Activated naive CD4-positive, alpha-beta T cell treated with anti-CD3 and anti-CD28 coated beads for 36 hours (primary cell): ENCODE results near the gene ZFYVE9. TPM values are rescaled to one million over a fixed set of nuclear protein-coding genes. Genes with fewer than 3 reads are reported as not detected.
"Not testable (repeated sequence)": the region's sequence is repeated elsewhere in the genome, so short reads cannot be mapped to it uniquely, and the experiment has no call there.

Experiments
- CTCF ChIA-PET: fragments of 350-600 bp; sonication (Branson Sonifier 250); formaldehyde crosslinking; loops from one replicate; lab custom pipeline; 2021; ENCODE audit warnings: antibody characterized with exemption; lab: Charles Lee
- DNase-seq: peaks from one replicate; pipeline ENCODE4 v3.0.0-alpha.2; 2020
- H3K27ac Mint-ChIP-seq: one replicate; pipeline ENCODE4 v1.8.0; 2021; ENCODE audit warnings: mild to moderate bottlenecking, mixed read lengths
- H3K27me3 Mint-ChIP-seq: one replicate; pipeline ENCODE4 v1.8.0; 2021; ENCODE audit warnings: low read depth, mixed read lengths
- H3K36me3 Mint-ChIP-seq: one replicate; pipeline ENCODE4 v1.8.0; 2021; ENCODE audit warnings: low read depth, mixed read lengths
- H3K4me1 Mint-ChIP-seq: one replicate; pipeline ENCODE4 v1.8.0; 2021; ENCODE audit warnings: low read depth, mixed read lengths
- H3K4me3 Mint-ChIP-seq: one replicate; pipeline ENCODE4 v1.8.0; 2021; ENCODE audit warnings: mild to moderate bottlenecking, moderate library complexity, mixed read lengths
- H3K9me3 Mint-ChIP-seq: one replicate; pipeline ENCODE4 v1.8.0; 2021; ENCODE audit warnings: mixed read lengths
- intact Hi-C: fragments of 100-400 bp; cut with micrococcal nuclease; formaldehyde crosslinking; loops from one replicate; pipeline ENCODE4 v1.15.1; 2023
- total RNA-seq, 2 experiments: library from RNA; stranded (reverse); gene quantifications; one replicate each; pipeline ENCODE4 v1.2.3, GENCODE V29; 2021

Gene ZFYVE9, protein sequence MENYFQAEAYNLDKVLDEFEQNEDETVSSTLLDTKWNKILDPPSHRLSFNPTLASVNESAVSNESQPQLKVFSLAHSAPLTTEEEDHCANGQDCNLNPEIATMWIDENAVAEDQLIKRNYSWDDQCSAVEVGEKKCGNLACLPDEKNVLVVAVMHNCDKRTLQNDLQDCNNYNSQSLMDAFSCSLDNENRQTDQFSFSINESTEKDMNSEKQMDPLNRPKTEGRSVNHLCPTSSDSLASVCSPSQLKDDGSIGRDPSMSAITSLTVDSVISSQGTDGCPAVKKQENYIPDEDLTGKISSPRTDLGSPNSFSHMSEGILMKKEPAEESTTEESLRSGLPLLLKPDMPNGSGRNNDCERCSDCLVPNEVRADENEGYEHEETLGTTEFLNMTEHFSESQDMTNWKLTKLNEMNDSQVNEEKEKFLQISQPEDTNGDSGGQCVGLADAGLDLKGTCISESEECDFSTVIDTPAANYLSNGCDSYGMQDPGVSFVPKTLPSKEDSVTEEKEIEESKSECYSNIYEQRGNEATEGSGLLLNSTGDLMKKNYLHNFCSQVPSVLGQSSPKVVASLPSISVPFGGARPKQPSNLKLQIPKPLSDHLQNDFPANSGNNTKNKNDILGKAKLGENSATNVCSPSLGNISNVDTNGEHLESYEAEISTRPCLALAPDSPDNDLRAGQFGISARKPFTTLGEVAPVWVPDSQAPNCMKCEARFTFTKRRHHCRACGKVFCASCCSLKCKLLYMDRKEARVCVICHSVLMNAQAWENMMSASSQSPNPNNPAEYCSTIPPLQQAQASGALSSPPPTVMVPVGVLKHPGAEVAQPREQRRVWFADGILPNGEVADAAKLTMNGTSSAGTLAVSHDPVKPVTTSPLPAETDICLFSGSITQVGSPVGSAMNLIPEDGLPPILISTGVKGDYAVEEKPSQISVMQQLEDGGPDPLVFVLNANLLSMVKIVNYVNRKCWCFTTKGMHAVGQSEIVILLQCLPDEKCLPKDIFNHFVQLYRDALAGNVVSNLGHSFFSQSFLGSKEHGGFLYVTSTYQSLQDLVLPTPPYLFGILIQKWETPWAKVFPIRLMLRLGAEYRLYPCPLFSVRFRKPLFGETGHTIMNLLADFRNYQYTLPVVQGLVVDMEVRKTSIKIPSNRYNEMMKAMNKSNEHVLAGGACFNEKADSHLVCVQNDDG (N-terminal part only)
- 1 to 10 TPM; 3.0 to 3.5 TPM for total RNA-seq

DNA sequence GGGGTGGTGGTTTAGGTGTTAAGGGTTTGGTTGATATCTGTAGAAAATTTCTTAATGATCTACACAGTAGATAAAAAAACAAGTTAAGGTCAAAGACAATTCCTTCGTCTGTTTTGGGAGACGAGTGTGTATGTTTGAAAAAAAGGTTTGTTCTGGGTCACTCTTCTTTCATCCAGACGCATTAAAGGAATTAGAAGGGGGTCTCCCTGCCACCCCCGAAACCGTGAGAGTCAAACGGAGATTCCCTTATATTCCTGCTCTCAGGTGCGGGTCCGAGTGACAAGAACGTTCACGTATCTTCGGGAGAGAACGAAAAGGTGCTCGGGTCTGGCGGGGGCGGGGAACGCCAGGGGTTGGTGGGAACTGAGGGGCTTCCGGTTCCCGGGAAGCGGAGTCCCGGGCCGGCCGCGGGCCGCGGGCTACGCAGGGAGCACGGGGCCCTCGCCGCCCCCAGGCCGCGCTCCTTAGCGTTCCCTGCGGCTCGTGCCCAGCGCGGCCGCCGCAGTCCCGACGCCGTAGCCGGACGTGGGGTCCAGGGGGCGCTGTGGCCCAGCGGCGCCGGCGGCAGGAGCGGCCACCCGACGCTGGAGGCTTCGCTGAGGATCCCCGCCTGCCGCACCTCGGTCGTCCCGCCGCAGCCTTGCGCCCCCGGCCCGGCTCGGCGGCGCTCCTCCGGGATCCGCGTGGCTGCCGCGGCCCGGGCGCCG is at the start of gene ZFYVE9:
TSS of gene ZFYVE9 (plus strand) at position 577 of the 707 bp plus-strand sequence. CDS start 91,118 bp downstream, outside the sequence.
- H3K9me3 Mint-ChIP-seq = peaks cover 3% of the 10 kb centered on the region
- DNase-seq = peak; percentile 66
- H3K27ac Mint-ChIP-seq = peak within 1 kb of the TSS; percentile 68
- peaks cover 2% of the 10 kb centered on the region for H3K36me3 Mint-ChIP-seq
- H3K27me3 Mint-ChIP-seq = no peaks in the 10 kb centered on the region
- H3K4me3 Mint-ChIP-seq = peak within 1 kb of the TSS; percentile 84
- CTCF ChIA-PET = interaction anchor here (0.6 to 1.5 kb wide), 4 partner anchors 100 to 1186 kb away, joined by 3 to 4 read pairs (median 3); no protein-coding TSS in a partner anchor
- peaks cover 40% of the 10 kb centered on the region for H3K4me1 Mint-ChIP-seq
- intact Hi-C loops = loop anchor here (1.0 to 5.0 kb wide), 7 partner anchors 85 to 545 kb away; partner anchors contain the start of genes BTF3L4, CC2D1B, KTI12 and NRDC

DNA sequence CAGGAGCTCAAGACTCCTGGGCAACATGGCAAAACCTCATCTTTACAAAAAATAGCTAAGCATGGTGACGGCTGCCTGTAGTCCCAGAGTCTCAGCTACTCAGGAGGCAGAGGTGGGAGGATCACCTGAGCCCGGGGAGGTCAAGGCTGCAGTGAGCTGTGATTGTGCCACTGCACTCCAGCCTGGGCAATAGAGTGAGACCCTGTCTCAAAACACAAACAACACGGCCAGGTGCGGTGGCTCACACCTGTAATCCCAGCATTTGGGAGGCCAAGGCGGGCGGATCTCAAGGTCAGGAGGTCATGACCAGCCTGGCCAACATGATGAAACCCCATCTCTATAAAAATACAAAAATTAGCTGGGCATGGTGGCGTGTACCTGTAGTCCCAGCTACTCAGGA is 47.6 kb upstream of the ZFYVE9 start:
- peaks cover 16% of the 10 kb centered on the region for H3K36me3 Mint-ChIP-seq
- H3K27ac Mint-ChIP-seq, H3K4me3 Mint-ChIP-seq, intact Hi-C loops, H3K9me3 Mint-ChIP-seq, DNase-seq, H3K27me3 Mint-ChIP-seq, H3K4me1 Mint-ChIP-seq: not testable (repeated sequence)
- CTCF ChIA-PET = interaction anchor here (1.2 kb wide), 1 partner anchor 33 kb away, joined by 3 read pairs; no protein-coding TSS in a partner anchor

DNA sequence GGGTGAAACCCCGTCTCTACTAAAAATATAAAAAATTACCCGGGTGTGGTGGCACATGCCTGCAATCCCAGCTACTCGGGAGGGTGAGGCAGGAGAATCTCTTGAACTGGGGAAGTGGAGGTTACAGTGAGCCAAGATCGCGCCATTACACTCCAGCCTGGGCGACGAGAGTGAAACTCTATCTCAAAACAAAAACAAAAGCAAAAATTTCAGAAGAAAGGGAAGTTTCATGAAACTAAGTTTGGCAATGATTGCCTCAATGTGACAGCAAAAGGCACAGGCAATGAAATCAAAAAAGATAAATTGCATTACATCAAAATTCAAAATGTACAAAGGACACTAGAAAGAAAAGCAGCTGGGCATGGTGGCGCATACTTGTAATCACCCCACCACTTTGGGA is 45.7 kb upstream of the ZFYVE9 start:
- CTCF ChIA-PET = no interaction called here
- intact Hi-C loops = no loop called here
- Mint-ChIP-seq H3K27me3 (peaks cover 2% of the 10 kb centered on the region), H3K9me3 (no peaks in the 10 kb centered on the region), H3K4me1 (no peaks in the 10 kb centered on the region), H3K4me3 (no peak overlapping the region), H3K27ac (no peak overlapping the region), H3K36me3 (peaks cover 5% of the 10 kb centered on the region)
- DNase-seq = no peak

- intact Hi-C loops = no loop called here
- H3K4me3 Mint-ChIP-seq = no peak overlapping the region
- H3K4me1 Mint-ChIP-seq = peaks cover 6% of the 10 kb centered on the region
- H3K9me3 Mint-ChIP-seq = no peaks in the 10 kb centered on the region
- peaks cover 3% of the 10 kb centered on the region for H3K27me3 Mint-ChIP-seq
- no peak overlapping the region for H3K27ac Mint-ChIP-seq
- H3K36me3 Mint-ChIP-seq = peaks cover 2% of the 10 kb centered on the region
- CTCF ChIA-PET = no interaction called here
- DNase-seq = no peak
These were observed 43.6 kb upstream of the ZFYVE9 start for GRCh38 chr1:52098139-52098871.

GRCh38 chr1:52102336-52103013 is 39.4 kb upstream of the ZFYVE9 start:
- Mint-ChIP-seq H3K9me3 (no peaks in the 10 kb centered on the region), H3K4me1 (peaks cover 6% of the 10 kb centered on the region), H3K36me3 (no peaks in the 10 kb centered on the region), H3K27ac (no peak overlapping the region), H3K27me3 (peaks cover 3% of the 10 kb centered on the region), H3K4me3 (no peak overlapping the region)
- peak; percentile 18 for DNase-seq
- CTCF ChIA-PET = no interaction called here
- intact Hi-C loops = no loop called here

DNA sequence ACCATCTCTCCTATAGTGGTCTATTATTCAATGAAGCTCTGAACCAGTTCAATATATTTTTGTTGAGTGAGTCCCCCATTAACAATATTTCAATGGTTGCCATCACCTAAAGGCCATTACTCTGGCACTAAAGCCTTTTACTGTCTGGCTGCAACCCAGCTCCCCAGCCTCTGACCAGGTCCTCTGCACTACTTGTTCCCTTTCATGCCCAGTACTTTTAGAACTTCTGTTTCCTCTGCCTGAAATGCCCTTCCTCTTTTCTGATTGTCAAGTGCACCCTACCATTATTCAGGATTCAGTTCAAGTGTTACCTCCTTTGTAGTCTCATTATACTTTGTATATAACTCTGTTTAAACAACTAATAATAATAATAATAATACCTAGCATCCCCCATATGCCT is 30.4 kb upstream of the ZFYVE9 start:
- intact Hi-C loops = no loop called here
- no peaks in the 10 kb centered on the region for H3K4me1 Mint-ChIP-seq
- H3K27ac Mint-ChIP-seq = no peak overlapping the region
- H3K27me3 Mint-ChIP-seq = no peaks in the 10 kb centered on the region
- no peaks in the 10 kb centered on the region for H3K36me3 Mint-ChIP-seq
- DNase-seq = no peak
- H3K9me3 Mint-ChIP-seq = no peaks in the 10 kb centered on the region
- H3K4me3 Mint-ChIP-seq = no peak overlapping the region
- CTCF ChIA-PET = interaction anchor here (0.6 to 1.0 kb wide), 2 partner anchors 16 to 58 kb away, joined by 3 read pairs; no protein-coding TSS in a partner anchor

GRCh38 chr1:52112489-52112888 is 29.4 kb upstream of the ZFYVE9 start:
- Mint-ChIP-seq H3K27me3 (no peaks in the 10 kb centered on the region), H3K4me3 (no peak overlapping the region), H3K4me1 (no peaks in the 10 kb centered on the region), H3K36me3 (no peaks in the 10 kb centered on the region), H3K27ac (no peak overlapping the region), H3K9me3 (no peaks in the 10 kb centered on the region)
- CTCF ChIA-PET = interaction anchor here (1.3 kb wide), 1 partner anchor 14 kb away, joined by 4 read pairs; no protein-coding TSS in a partner anchor
- intact Hi-C loops = no loop called here
- no peak for DNase-seq

DNA sequence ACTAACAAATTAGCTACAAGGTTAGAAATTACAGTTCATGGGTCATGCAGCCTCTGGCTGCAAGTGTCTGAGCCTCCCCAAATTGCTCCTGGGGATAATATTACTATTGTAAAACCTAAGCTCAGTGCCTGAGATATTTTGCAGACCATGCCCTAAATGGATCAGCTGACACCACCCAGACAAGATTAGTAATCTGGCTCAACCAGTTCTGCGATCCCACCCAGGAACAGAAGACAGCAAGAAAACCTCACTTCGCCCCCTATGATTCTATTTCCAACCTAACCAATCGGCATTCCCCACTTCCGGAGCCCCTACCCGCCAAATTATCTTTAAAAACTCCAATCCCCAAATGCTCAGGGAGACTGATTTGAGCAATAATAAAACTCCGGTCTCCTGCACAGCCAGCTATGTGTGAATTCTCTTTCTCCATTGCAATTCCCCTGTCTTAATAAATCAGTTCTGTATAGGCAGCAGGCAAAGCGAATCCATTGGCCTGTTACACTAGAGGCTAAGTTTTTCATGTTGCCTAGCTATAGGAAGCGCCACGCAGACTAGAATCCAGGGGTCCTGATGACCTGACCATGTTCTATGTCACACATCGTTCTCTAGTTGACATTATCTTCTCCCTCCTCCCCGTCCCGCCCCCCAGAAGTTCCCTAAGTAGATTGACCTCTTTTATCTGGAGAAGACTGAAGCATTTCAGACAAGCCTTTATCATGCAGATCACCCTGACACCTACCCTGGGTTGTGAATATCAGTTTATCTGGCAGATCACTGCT is 22.4 kb upstream of the ZFYVE9 start:
- CTCF ChIA-PET = no interaction called here
- no peak overlapping the region for H3K27ac Mint-ChIP-seq
- DNase-seq = no peak
- no peaks in the 10 kb centered on the region for H3K27me3 Mint-ChIP-seq
- intact Hi-C loops = no loop called here
- no peaks in the 10 kb centered on the region for H3K4me1 Mint-ChIP-seq
- no peaks in the 10 kb centered on the region for H3K9me3 Mint-ChIP-seq
- H3K4me3 Mint-ChIP-seq = no peak overlapping the region
- H3K36me3 Mint-ChIP-seq = no peaks in the 10 kb centered on the region

GRCh38 chr1:52122384-52122783 is 19.5 kb upstream of the ZFYVE9 start:
- H3K27me3 Mint-ChIP-seq = peaks cover 6% of the 10 kb centered on the region
- peaks cover 16% of the 10 kb centered on the region for H3K4me1 Mint-ChIP-seq
- no peaks in the 10 kb centered on the region for H3K36me3 Mint-ChIP-seq
- intact Hi-C loops = no loop called here
- no peak overlapping the region for H3K4me3 Mint-ChIP-seq
- DNase-seq = no peak
- H3K9me3 Mint-ChIP-seq = no peaks in the 10 kb centered on the region
- no peak overlapping the region for H3K27ac Mint-ChIP-seq
- CTCF ChIA-PET = no interaction called here

- CTCF ChIA-PET = no interaction called here
- Mint-ChIP-seq H3K27ac (no peak overlapping the region), H3K4me3 (no peak overlapping the region), H3K9me3 (no peaks in the 10 kb centered on the region), H3K36me3 (no peaks in the 10 kb centered on the region), H3K27me3 (peaks cover 6% of the 10 kb centered on the region), H3K4me1 (peaks cover 16% of the 10 kb centered on the region)
- DNase-seq = no peak
- intact Hi-C loops = no loop called here
These were observed 18.3 kb upstream of the ZFYVE9 start for GRCh38 chr1:52123622-52124021.
